ENCODE measurements around the gene GTPBP2. TPM values are rescaled to one million over a fixed set of nuclear protein-coding genes. Genes with fewer than 3 reads are reported as not detected.
"Not testable (repeated sequence)": the region's sequence is repeated elsewhere in the genome, so short reads cannot be mapped to it uniquely, and the experiment has no call there.

Gene GTPBP2
- total and polyA plus RNA-seq, 10 donors, result 29.6 to 100 (median 59.9) TPM

DNA sequence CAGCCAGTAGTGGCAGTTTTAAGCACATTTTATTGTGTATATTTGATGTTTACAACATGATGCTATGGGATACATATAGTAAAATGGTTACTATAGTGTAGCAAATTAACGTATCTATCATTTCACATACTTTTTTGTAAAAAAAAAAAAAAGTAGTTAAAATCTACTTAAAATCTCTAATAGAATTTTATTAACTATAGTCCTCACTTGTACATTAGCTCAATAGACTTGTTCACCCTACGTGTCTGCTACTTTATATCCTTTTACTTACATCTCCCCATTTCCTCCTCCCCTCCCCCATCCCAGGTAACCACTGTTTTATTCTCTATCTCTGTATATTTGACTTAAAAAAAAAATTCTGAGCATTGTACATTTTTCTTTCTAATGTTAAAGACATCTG lies 23.0 kb downstream of the GTPBP2 start:
- peaks cover 3 to 87% (median 65%) of the 10 kb centered on the region in 6 donors for H3K36me3 ChIP-seq
- H3K4me3 ChIP-seq, result no peak overlapping the region
- DNase-seq, result no peak
- peaks cover 0 to 14% (median 8%) of the 10 kb centered on the region in 6 donors for H3K4me1 ChIP-seq
- intact Hi-C loops (cut with DNase I; ENCODE audit: low total_unique reads), result loop anchor here (5.0 kb wide), 1 partner anchor 471 kb away; no protein-coding TSS in a partner anchor
- TF ChIP-seq POLR2AphosphoS5 (IDR thresholded peaks at IDR 0.05), result no peak
- no peak for TF ChIP-seq POLR2A (IDR thresholded peaks at IDR 0.05)
- TF ChIP-seq, protein P1, sequence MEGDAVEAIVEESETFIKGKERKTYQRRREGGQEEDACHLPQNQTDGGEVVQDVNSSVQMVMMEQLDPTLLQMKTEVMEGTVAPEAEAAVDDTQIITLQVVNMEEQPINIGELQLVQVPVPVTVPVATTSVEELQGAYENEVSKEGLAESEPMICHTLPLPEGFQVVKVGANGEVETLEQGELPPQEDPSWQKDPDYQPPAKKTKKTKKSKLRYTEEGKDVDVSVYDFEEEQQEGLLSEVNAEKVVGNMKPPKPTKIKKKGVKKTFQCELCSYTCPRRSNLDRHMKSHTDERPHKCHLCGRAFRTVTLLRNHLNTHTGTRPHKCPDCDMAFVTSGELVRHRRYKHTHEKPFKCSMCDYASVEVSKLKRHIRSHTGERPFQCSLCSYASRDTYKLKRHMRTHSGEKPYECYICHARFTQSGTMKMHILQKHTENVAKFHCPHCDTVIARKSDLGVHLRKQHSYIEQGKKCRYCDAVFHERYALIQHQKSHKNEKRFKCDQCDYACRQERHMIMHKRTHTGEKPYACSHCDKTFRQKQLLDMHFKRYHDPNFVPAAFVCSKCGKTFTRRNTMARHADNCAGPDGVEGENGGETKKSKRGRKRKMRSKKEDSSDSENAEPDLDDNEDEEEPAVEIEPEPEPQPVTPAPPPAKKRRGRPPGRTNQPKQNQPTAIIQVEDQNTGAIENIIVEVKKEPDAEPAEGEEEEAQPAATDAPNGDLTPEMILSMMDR (IDR thresholded peaks at IDR 0.05 in 8 of 11, conservative IDR thresholded peaks at IDR 0.05 in 3 of 11), result no peak
- no peak overlapping the region for H3K27ac ChIP-seq
- H3K27me3 ChIP-seq (replicated peaks in 1 of 7), result no peaks in the 10 kb centered on the region
- no peaks in the 10 kb centered on the region for H3K9me3 ChIP-seq
- 91 to 96% (median 92%) methylated on average over 2 of the region's 2 CpGs for WGBS, 5 donors

DNA sequence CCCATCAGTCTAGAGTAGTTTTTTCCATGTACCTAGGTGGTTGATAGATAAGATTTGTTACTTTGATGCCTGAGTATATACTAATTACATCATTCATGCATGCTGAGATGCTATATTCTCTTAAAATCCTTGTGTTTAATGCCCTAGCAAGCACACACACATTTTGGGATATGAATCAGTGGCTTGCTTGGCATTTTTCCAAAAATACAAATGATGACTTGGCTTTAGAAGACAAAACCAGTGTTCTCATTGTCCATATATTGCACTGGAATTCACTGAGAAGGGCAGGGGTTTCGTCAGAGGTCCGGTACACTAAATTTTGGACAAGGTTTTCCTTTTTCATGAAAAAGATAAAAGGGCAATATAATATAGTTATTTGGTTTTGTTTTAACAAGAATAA lies 24.9 kb downstream of the GTPBP2 start:
- no peak overlapping the region for H3K4me3 ChIP-seq
- no peak for DNase-seq
- intact Hi-C loops (cut with DNase I; ENCODE audit: low total_unique reads), result no loop called here
- H3K9me3 ChIP-seq, result no peaks in the 10 kb centered on the region
- TF ChIP-seq POLR2AphosphoS5 (IDR thresholded peaks at IDR 0.05), result no peak
- TF ChIP-seq, protein P1 (IDR thresholded peaks at IDR 0.05 in 8 of 11, conservative IDR thresholded peaks at IDR 0.05 in 3 of 11), result no peak
- TF ChIP-seq POLR2A (IDR thresholded peaks at IDR 0.05), result no peak
- H3K27ac ChIP-seq, result no peak overlapping the region
- peaks cover 0 to 14% (median 8%) of the 10 kb centered on the region in 6 donors for H3K4me1 ChIP-seq
- peaks cover 3 to 88% (median 62%) of the 10 kb centered on the region in 6 donors for H3K36me3 ChIP-seq
- no peaks in the 10 kb centered on the region for H3K27me3 ChIP-seq (replicated peaks in 1 of 7)
- 95 to 100% (median 96%) methylated on average over 2 of the region's 2 CpGs for WGBS, 5 donors

DNA sequence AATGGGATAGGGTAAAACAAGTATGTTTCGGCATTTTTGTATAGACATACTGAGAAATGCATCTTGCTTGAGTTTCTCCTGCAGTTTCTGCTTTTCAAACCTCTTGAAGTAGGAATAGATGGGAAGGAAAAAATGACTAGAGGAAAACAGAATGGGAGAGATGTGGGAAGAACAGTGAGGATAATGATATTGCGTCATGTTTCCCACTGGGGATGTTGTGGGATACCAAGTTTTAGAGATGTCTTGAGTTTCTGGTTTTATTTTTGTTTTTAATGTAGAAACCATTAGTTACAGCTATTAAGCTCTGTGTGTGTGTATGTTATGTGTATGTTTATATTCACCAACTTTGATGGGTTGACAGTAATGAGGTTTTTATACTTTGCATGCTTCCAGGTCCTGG lies 28.5 kb downstream of the GTPBP2 start:
- Histone ChIP-seq H3K4me3 (no peak overlapping the region), H3K27ac (no peak overlapping the region), H3K4me1 (no peaks in the 10 kb centered on the region), H3K36me3 (peaks cover 3 to 93% (median 62%) of the 10 kb centered on the region in 6 donors), H3K9me3 (no peaks in the 10 kb centered on the region), H3K27me3 (replicated peaks in 1 of 7) (no peaks in the 10 kb centered on the region)
- no peak for TF ChIP-seq POLR2A (IDR thresholded peaks at IDR 0.05)
- TF ChIP-seq POLR2AphosphoS5 (IDR thresholded peaks at IDR 0.05), result no peak
- WGBS, 5 donors, result 95 to 100% (median 99%) methylated on average over 2 of the region's 2 CpGs
- intact Hi-C loops (cut with DNase I; ENCODE audit: low total_unique reads), result no loop called here
- DNase-seq, result no peak

DNA sequence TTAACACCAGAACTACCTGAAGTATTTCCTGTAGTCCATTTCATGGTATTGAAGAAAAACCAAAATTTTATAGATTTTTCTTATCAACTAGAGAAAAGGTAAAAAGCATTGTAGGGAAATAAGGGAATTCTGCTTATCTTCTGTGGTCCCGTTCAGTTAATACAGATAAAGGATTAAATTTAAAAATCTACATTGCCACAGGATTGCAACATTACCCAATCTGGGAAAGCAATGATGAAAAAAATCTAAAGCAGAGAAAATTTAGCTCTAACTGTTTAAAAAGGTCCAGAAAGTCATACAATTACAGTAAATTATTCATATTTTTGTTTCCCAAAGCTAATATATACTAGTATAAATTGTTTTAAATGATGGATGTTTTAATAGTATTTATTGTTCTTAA lies 35.1 kb downstream of the GTPBP2 start:
- Histone ChIP-seq H3K36me3 (peaks cover 0 to 94% (median 41%) of the 10 kb centered on the region in 6 donors), H3K4me1 (no peaks in the 10 kb centered on the region), H3K27ac (no peak overlapping the region), H3K4me3 (no peak overlapping the region), H3K27me3 (replicated peaks in 1 of 7) (no peaks in the 10 kb centered on the region), H3K9me3 (no peaks in the 10 kb centered on the region)
- intact Hi-C loops (cut with DNase I; ENCODE audit: low total_unique reads), result no loop called here
- TF ChIP-seq, protein P1 (IDR thresholded peaks at IDR 0.05 in 8 of 11, conservative IDR thresholded peaks at IDR 0.05 in 3 of 11), result no peak
- TF ChIP-seq POLR2AphosphoS5 (IDR thresholded peaks at IDR 0.05) (no peak), POLR2A (IDR thresholded peaks at IDR 0.05) (no peak)
- DNase-seq, result no peak
- WGBS, 5 donors, result 51 to 92% (median 71%) methylated on average over 1 of the region's 1 CpG

DNA sequence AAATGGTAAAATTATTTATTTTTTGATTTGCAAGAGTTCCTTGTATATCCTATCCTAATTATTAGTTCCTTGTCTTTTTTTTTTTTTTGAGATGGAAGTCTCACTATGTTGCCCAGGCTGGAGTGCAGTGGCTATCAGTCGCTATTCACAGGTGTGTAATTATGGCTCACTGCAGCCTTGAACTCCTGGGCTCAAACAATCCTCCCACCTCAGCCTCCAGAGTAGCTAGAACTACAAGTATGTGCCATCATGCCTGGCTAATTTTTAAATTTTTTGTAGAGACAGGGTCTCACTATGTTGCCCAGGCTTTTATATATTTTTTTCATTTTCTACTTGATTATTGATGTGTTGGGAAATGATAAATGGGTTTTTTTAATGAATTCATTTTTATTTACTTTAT lies 39.5 kb downstream of the GTPBP2 start:
- H3K4me1 ChIP-seq; DNase-seq; intact Hi-C loops (cut with DNase I; ENCODE audit: low total_unique reads); H3K4me3 ChIP-seq; H3K9me3 ChIP-seq; H3K27me3 ChIP-seq (replicated peaks in 1 of 7); H3K27ac ChIP-seq: not testable (repeated sequence)
- WGBS, 5 donors, result 90 to 97% (median 95%) methylated on average over 1 of the region's 1 CpG
- peaks cover 3 to 100% (median 57%) of the 10 kb centered on the region in 6 donors for H3K36me3 ChIP-seq
